ENCODE data around the gene AP4E1.

AP4E1 gene

DNA sequence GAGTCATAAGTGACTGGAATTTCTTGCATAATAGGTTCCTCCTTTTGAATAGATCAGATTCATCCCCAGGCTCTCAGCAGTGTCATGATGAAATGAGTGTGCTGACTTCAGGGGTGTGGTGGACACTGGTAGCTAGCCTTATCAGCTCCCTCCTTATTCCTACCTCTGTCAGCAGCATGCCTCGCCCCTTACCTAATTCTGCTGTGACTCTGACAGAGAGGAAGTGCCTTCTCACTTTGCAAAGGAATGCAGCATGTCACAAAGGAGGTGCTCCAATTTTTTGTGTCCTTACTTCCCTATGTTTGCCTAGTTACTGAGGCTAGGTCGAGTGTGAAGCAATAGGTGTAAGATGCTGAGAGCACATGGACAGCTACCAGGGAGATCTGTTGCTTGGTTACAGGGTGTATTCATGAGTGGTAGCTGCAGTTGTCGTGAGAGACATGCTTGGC lies 95.6 kb downstream of the AP4E1 start:
- no peaks in the 10 kb centered on the region for H3K9me3 ChIP-seq (ENCODE audit: insufficient read depth, low read length)
- H3F3A ChIP-seq (ENCODE audit: insufficient read depth) = no peaks in the 10 kb centered on the region
- H3K36me3 ChIP-seq (ENCODE audit: low read length) = peaks cover 8% of the 10 kb centered on the region; the same call in 1 of the 2 replicates
- H3K79me2 ChIP-seq (ENCODE audit: insufficient read depth, low read length) = no peaks in the 10 kb centered on the region
- H3K4me2 ChIP-seq (ENCODE audit: low read depth, low read length, poor library complexity, severe bottlenecking) = no peak overlapping the region
- no peaks in the 10 kb centered on the region for H4K20me1 ChIP-seq (ENCODE audit: low read depth, low read length)
- no peaks in the 10 kb centered on the region for H3K27me3 ChIP-seq (ENCODE audit: low read length)
- no peak overlapping the region for H2AFZ ChIP-seq (ENCODE audit: low read depth, low read length, severe bottlenecking)
- H3K9me2 ChIP-seq (replicated peaks; ENCODE audit: insufficient read depth, low read length) = no peaks in the 10 kb centered on the region
- H3K4me3 ChIP-seq (ENCODE audit: insufficient read depth, low read length, poor library complexity, severe bottlenecking) = no peak overlapping the region
- no peak overlapping the region for H3K9ac ChIP-seq (ENCODE audit: low read length)
- TF ChIP-seq, protein P1, sequence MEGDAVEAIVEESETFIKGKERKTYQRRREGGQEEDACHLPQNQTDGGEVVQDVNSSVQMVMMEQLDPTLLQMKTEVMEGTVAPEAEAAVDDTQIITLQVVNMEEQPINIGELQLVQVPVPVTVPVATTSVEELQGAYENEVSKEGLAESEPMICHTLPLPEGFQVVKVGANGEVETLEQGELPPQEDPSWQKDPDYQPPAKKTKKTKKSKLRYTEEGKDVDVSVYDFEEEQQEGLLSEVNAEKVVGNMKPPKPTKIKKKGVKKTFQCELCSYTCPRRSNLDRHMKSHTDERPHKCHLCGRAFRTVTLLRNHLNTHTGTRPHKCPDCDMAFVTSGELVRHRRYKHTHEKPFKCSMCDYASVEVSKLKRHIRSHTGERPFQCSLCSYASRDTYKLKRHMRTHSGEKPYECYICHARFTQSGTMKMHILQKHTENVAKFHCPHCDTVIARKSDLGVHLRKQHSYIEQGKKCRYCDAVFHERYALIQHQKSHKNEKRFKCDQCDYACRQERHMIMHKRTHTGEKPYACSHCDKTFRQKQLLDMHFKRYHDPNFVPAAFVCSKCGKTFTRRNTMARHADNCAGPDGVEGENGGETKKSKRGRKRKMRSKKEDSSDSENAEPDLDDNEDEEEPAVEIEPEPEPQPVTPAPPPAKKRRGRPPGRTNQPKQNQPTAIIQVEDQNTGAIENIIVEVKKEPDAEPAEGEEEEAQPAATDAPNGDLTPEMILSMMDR (IDR thresholded peaks at IDR 0.05; ENCODE audit: insufficient read depth, low read length, poor library complexity, severe bottlenecking) = no peak
- no peak for TF ChIP-seq EZH2phosphoT487 (conservative IDR thresholded peaks at IDR 0.05; ENCODE audit: low read length)
- no peak overlapping the region for H3K27ac ChIP-seq (ENCODE audit: low read depth, low read length)

DNA sequence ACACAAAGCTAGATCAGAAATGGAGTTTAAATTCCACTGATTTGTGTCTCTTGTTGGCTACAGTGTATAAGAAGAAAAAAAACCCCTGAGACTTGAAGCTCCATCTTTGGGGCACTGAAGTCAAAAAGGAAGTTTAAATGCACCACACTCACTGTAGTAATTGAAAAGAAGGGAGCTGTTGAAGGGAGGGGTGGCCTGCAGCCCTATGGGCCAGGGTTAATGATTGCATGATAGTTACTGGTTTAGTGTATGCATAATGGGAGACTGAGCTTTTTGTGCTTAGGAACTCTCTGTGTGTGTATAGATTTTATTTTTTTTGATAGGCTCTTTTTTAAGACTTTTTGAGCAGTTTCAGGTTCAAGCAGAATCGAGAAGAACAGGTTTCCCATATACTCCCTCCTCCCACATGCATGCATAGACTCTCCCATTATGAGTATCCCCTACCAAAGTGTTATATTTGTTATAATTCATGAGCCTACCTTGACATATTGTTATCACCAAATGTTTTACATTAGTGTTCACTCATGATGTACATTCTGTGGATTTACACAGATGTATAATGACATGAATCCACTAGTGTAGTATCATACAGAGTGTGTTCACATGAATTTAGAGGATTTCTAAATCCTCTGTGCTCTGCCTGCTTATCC lies 98.0 kb downstream of the AP4E1 start:
- H2AFZ ChIP-seq (ENCODE audit: low read depth, low read length, severe bottlenecking) = no peak overlapping the region
- H3K4me3 ChIP-seq (ENCODE audit: insufficient read depth, low read length, poor library complexity, severe bottlenecking) = no peak overlapping the region
- no peaks in the 10 kb centered on the region for H3K79me2 ChIP-seq (ENCODE audit: insufficient read depth, low read length)
- no peaks in the 10 kb centered on the region for H3F3A ChIP-seq (ENCODE audit: insufficient read depth)
- no peaks in the 10 kb centered on the region for H3K9me3 ChIP-seq (ENCODE audit: insufficient read depth, low read length)
- no peaks in the 10 kb centered on the region for H3K27me3 ChIP-seq (ENCODE audit: low read length)
- H3K36me3 ChIP-seq (ENCODE audit: low read length) = peaks cover 5% of the 10 kb centered on the region; the same call in 1 of the 2 replicates
- H4K20me1 ChIP-seq (ENCODE audit: low read depth, low read length) = no peaks in the 10 kb centered on the region
- TF ChIP-seq EZH2phosphoT487 (conservative IDR thresholded peaks at IDR 0.05; ENCODE audit: low read length) = no peak
- TF ChIP-seq, protein P1 (IDR thresholded peaks at IDR 0.05; ENCODE audit: insufficient read depth, low read length, poor library complexity, severe bottlenecking) = no peak
- H3K9me2 ChIP-seq (replicated peaks; ENCODE audit: insufficient read depth, low read length) = no peaks in the 10 kb centered on the region
- H3K9ac ChIP-seq (ENCODE audit: low read length) = no peak overlapping the region
- no peak overlapping the region for H3K4me2 ChIP-seq (ENCODE audit: low read depth, low read length, poor library complexity, severe bottlenecking)
- no peak overlapping the region for H3K27ac ChIP-seq (ENCODE audit: low read depth, low read length)

DNA sequence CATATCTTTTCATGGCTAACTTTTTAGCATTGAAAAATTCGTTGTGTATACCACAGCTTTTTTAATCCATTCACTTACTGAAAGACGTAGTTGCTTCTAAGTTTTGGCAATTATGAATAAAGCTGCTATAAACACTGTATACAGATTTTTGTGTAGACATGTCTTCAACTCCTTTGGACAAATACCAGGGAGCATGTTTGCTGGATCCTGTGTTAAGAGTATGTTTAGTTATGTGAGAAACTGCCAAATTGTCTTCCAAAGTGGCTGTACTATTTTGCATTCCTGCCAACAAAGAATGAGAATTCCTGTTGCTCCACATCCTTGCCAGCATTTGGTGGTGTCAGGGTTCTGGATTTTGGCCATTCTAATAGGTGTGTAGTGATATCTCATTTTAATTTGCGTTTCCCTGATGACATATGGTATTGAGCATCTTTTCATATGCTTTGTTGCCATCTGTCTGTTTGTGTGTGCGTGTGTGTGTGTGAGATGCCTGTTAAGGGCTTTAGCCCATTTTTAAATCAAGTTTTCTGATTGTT lies 98.7 kb downstream of the AP4E1 start:
- H3K4me2 ChIP-seq (ENCODE audit: low read depth, low read length, poor library complexity, severe bottlenecking) = no peak overlapping the region
- H3K9ac ChIP-seq (ENCODE audit: low read length) = no peak overlapping the region
- H3K79me2 ChIP-seq (ENCODE audit: insufficient read depth, low read length) = no peaks in the 10 kb centered on the region
- no peaks in the 10 kb centered on the region for H3K9me2 ChIP-seq (replicated peaks; ENCODE audit: insufficient read depth, low read length)
- no peak overlapping the region for H3K4me3 ChIP-seq (ENCODE audit: insufficient read depth, low read length, poor library complexity, severe bottlenecking)
- no peaks in the 10 kb centered on the region for H4K20me1 ChIP-seq (ENCODE audit: low read depth, low read length)
- no peaks in the 10 kb centered on the region for H3F3A ChIP-seq (ENCODE audit: insufficient read depth)
- no peak overlapping the region for H2AFZ ChIP-seq (ENCODE audit: low read depth, low read length, severe bottlenecking)
- TF ChIP-seq EZH2phosphoT487 (conservative IDR thresholded peaks at IDR 0.05; ENCODE audit: low read length) = no peak
- TF ChIP-seq, protein P1 (IDR thresholded peaks at IDR 0.05; ENCODE audit: insufficient read depth, low read length, poor library complexity, severe bottlenecking) = no peak
- no peaks in the 10 kb centered on the region for H3K27me3 ChIP-seq (ENCODE audit: low read length)
- H3K27ac ChIP-seq (ENCODE audit: low read depth, low read length) = no peak overlapping the region
- H3K36me3 ChIP-seq (ENCODE audit: low read length) = peaks cover 5% of the 10 kb centered on the region; the same call in 1 of the 2 replicates
- no peaks in the 10 kb centered on the region for H3K9me3 ChIP-seq (ENCODE audit: insufficient read depth, low read length)

Measured in SU-DHL-6 (cell line).